Skeletal muscle satellite cell (primary cell): ENCODE data around the gene EIF4G3.
"Not testable (repeated sequence)": the region's sequence is repeated elsewhere in the genome, so short reads cannot be mapped to it uniquely, and the experiment has no call there.

Source experiments
- H3K27me3 ChIP-seq: 2 replicates; pipeline ENCODE4 v1.7.0; 2013; ENCODE audit warnings: low read length; ENCODE audit not compliant: control insufficient read depth, insufficient read depth
- H3K36me3 ChIP-seq: 2 replicates; pipeline ENCODE4 v1.7.0; 2013; ENCODE audit warnings: mild to moderate bottlenecking, control low read depth, low read length; ENCODE audit not compliant: insufficient read depth
- H3K4me1 ChIP-seq: 2 replicates; pipeline ENCODE4 v1.7.0; 2013; ENCODE audit warnings: low read length; ENCODE audit not compliant: control insufficient read depth, insufficient read depth
- H3K4me2 ChIP-seq: 2 replicates; pipeline ENCODE4 v1.7.0; 2013; ENCODE audit warnings: mild to moderate bottlenecking, low read length
- H3K4me3 ChIP-seq: 2 replicates; pipeline ENCODE4 v1.7.0; 2013; ENCODE audit warnings: low read length
- H3K9ac ChIP-seq: 2 replicates; pipeline ENCODE4 v1.7.0; 2013; ENCODE audit warnings: mild to moderate bottlenecking, low read depth, low read length, moderate library complexity
- H3K9me3 ChIP-seq: replicated peaks from 2 replicates; pipeline ENCODE4 v1.7.0; 2013; ENCODE audit warnings: mild to moderate bottlenecking, control low read depth, low read length

The EIF4G3 gene

DNA sequence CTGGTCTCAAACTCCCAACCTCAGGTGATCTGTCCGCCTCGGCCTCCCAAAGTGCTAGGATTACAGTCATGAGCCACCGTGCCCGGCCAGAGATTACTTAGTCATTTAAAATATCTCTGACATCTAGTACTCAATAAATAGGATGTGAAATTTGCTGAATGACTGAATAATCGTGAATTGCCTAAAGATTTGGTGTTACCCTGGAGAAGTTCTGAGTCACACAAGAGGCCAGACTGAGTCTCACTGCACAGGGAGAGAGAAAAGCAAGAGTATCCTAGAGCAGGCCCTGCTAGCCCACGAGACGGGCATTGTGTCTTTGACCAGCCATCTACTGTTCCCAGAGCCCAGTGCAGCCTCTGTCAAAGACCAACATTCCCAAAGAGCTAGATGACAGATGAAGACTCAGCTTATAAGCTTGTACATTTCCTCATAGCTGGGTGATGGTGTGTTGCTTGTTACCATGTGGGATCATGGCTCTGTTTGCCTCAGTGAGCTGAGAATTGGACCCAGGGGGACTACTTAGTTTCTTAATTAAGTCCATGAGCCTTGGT lies 5.6 kb upstream of the EIF4G3 start:
- no peaks in the 10 kb centered on the region for H3K36me3 ChIP-seq
- H3K9ac ChIP-seq: no peak overlapping the region
- no peak overlapping the region for H3K4me2 ChIP-seq
- H3K4me1 ChIP-seq: peaks cover 2% of the 10 kb centered on the region
- H3K27me3 ChIP-seq: no peaks in the 10 kb centered on the region
- H3K4me3 ChIP-seq: no peak overlapping the region
- no peaks in the 10 kb centered on the region for H3K9me3 ChIP-seq

DNA sequence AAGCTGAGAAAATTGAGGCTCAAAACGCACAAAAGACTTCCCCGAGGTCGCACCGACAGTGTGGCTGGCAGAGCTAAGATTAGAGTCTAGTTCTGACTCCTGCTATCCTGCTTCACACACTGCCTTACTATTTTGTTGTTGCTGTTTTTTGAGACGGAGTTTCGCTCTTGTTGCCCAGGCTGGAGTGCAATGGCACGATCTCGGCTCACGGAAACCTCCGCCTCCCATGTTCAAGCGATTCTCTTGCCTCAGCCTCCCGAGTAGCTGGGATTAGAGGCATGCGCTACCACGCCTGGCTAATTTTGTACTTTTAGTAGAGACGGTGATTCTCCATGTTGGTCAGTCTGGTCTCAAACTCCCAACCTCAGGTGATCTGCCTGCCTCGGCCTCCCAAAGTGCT lies 1.6 kb upstream of the EIF4G3 start:
- H3K4me2 ChIP-seq, H3K36me3 ChIP-seq, H3K27me3 ChIP-seq, H3K9me3 ChIP-seq, H3K9ac ChIP-seq, H3K4me3 ChIP-seq: not testable (repeated sequence)
- H3K4me1 ChIP-seq: peaks cover 14% of the 10 kb centered on the region

DNA sequence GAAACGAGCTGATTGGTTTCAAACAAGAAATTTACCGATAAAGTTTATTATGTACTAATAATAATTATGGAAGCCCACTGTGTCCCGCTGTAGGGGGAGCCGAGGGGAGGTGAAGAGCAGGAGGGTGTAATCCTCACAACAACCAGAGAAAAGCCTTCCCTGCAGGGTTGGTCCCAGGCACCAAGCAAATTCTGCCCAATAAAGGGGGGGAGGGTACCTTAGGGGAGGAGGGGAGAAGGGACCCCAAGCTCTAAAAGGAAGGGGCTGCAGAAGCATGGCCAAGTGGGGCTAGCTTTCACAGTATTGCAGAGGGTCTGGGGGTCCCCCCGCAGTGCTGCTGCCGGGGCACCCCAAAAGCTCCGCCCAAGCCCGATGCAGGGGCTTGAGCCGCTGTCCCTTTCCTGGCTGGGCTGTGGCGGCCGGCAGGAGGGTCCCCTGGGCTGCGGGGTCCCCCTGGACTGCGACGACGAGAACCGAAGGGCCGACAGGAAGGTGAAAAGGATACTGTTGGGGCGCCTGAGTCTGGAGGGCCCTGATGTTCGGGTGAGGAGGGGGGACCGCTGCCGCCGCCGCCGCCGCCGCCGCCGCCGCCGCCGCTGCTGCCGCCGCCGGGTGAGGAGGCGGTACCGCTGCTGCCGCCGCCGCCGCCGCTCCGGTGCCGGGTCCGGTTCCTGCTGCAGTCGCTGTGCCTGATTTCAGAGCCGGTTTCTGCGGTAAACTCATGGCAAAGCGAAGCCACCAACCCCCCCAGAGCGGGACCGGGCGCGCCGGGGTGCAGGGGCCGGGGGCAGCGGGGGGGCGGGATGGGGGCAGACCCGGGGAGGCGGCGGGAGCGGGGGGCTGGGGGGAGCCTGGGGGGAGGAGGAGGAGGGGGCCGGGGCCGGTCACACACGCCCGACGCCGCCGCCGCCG lies 771 bp downstream of the EIF4G3 start:
- Histone ChIP-seq H3K9ac (peak overlapping the region; percentile 94), H3K36me3 (peaks cover 2% of the 10 kb centered on the region), H3K4me3 (peak overlapping the region; percentile 90), H3K4me2 (peak overlapping the region; percentile 85), H3K27me3 (no peaks in the 10 kb centered on the region), H3K4me1 (peaks cover 22% of the 10 kb centered on the region), H3K9me3 (no peaks in the 10 kb centered on the region)

GRCh38 chr1:21175324-21175669 lies 1.4 kb downstream of the EIF4G3 start:
- no peaks in the 10 kb centered on the region for H3K27me3 ChIP-seq
- no peaks in the 10 kb centered on the region for H3K9me3 ChIP-seq
- H3K4me2 ChIP-seq: peak overlapping the region; percentile 85
- H3K4me1 ChIP-seq: peaks cover 23% of the 10 kb centered on the region
- H3K9ac ChIP-seq: peak overlapping the region; percentile 94
- H3K4me3 ChIP-seq: peak overlapping the region; percentile 90
- H3K36me3 ChIP-seq: peaks cover 5% of the 10 kb centered on the region

GRCh38 chr1:21174654-21175323 lies 1.9 kb downstream of the EIF4G3 start:
- Histone ChIP-seq H3K27me3 (no peaks in the 10 kb centered on the region), H3K4me3 (peak overlapping the region; percentile 90), H3K9me3 (no peaks in the 10 kb centered on the region), H3K36me3 (peaks cover 8% of the 10 kb centered on the region), H3K4me1 (peaks cover 23% of the 10 kb centered on the region), H3K4me2 (peak overlapping the region; percentile 85), H3K9ac (peak overlapping the region; percentile 94)

- H3K9ac ChIP-seq: peak overlapping the region; percentile 94
- no peaks in the 10 kb centered on the region for H3K27me3 ChIP-seq
- no peaks in the 10 kb centered on the region for H3K9me3 ChIP-seq
- H3K4me3 ChIP-seq: peak overlapping the region; percentile 90
- peaks cover 23% of the 10 kb centered on the region for H3K4me1 ChIP-seq
- peak overlapping the region; percentile 85 for H3K4me2 ChIP-seq
- peaks cover 13% of the 10 kb centered on the region for H3K36me3 ChIP-seq
These were observed 2.5 kb downstream of the EIF4G3 start for GRCh38 chr1:21174230-21174629.

- H3K4me3 ChIP-seq, H3K9ac ChIP-seq, H3K9me3 ChIP-seq, H3K27me3 ChIP-seq, H3K4me2 ChIP-seq: not testable (repeated sequence)
- peaks cover 23% of the 10 kb centered on the region for H3K4me1 ChIP-seq
- H3K36me3 ChIP-seq: peaks cover 20% of the 10 kb centered on the region
These were observed 3.6 kb downstream of the EIF4G3 start for GRCh38 chr1:21173096-21173495.

DNA sequence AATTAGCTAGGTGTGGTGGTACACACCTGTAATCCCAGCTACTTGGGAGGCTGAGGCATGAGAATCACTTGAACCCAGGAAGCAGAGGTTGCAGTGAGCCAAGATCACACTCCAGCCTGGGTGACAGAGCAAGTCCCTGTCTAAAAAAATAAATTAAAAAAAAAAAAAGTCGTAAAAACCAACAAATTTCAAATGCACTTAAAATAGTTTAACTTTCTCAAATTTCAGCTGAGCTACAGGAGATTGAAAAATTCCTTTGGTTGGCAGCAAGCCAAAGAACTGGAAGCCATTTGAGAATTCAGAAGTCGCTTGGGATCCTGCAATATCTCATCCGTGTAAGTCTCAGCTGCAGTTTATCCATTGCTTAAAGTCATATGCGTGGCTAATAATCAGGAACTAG lies 5.9 kb downstream of the EIF4G3 start:
- peaks cover 40% of the 10 kb centered on the region for H3K36me3 ChIP-seq
- H3K4me2 ChIP-seq, H3K9ac ChIP-seq, H3K9me3 ChIP-seq, H3K27me3 ChIP-seq, H3K4me3 ChIP-seq: not testable (repeated sequence)
- H3K4me1 ChIP-seq: peaks cover 17% of the 10 kb centered on the region

DNA sequence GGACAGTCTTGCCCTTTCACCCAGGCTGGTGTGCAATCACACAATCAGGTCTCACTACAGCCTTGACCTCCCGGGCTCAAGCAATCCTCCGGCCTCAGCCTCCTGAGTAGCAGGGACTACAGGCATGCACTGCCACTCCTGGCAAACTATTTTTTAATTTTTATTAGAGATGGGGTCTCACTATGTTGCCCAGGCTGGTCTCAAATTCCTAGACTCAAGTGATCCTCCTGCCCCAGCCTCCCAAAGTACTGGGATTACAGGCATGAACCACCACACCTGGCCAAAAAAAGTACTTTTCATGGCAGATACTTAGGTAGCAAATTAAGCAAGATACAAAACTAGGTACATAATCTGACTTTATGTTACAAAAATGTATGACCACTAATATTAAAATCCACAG lies 8.3 kb downstream of the EIF4G3 start:
- Histone ChIP-seq H3K9ac (no peak overlapping the region), H3K4me3 (no peak overlapping the region), H3K36me3 (peaks cover 51% of the 10 kb centered on the region), H3K9me3 (no peaks in the 10 kb centered on the region), H3K4me2 (no peak overlapping the region), H3K4me1 (peaks cover 12% of the 10 kb centered on the region), H3K27me3 (no peaks in the 10 kb centered on the region)

DNA sequence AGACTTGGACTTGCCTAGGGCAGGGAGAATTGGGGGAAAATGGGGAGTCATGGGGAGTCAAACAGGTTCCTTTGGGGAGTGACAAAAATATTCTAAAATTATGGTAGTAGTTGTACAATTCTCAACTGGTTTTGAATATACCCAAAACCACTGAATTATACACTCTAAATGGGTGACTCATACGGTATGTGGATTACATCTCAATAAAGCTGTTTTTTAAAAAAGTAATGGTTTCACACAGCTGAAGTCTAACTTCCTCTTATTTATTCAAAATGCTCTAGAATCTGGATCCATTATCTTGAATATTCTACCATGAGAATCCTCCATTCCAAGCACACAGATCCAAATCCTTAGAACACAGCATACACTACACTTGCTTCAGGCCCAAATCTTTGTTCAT lies 11.1 kb downstream of the EIF4G3 start:
- Histone ChIP-seq H3K27me3 (no peaks in the 10 kb centered on the region), H3K4me1 (peaks cover 3% of the 10 kb centered on the region)

DNA sequence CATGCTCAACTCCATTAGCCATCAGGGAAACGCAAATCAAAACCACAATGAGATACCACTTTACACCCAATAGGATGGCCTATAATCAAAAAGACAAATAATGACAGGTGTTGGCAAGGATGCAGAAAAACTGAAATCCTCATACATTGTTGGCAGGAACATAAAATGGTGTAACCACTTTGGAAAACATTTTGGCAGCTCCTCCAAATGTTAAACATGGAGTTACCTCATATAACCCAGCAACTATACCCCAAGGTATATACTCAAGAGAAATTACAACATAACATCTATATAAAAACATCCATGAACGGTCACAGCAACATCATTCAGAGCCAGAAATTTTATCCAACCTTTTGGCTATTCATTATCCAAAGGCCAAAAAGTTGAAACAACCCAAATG lies 11.6 kb downstream of the EIF4G3 start:
- Histone ChIP-seq H3K4me2 (no peak overlapping the region), H3K4me3 (no peak overlapping the region), H3K36me3 (peaks cover 55% of the 10 kb centered on the region)

More for the DNA sequence above, 11.1 kb downstream of the EIF4G3 start:
- H3K9me3 ChIP-seq: no peaks in the 10 kb centered on the region
- H3K4me3 ChIP-seq: no peak overlapping the region
- peaks cover 57% of the 10 kb centered on the region for H3K36me3 ChIP-seq
- H3K4me2 ChIP-seq: no peak overlapping the region
- no peak overlapping the region for H3K9ac ChIP-seq

More for the DNA sequence above, 11.6 kb downstream of the EIF4G3 start:
- Histone ChIP-seq H3K9ac (no peak overlapping the region), H3K9me3 (no peaks in the 10 kb centered on the region), H3K27me3 (no peaks in the 10 kb centered on the region), H3K4me1 (peaks cover 3% of the 10 kb centered on the region)
